Activated B cell treated with CpG ODN at 0.5 μM for 24 hours (primary cell): ENCODE results near the gene YEATS2. TPM values are rescaled to one million over a fixed set of nuclear protein-coding genes. Genes with fewer than 3 reads are reported as not detected.

Source experiments
- ATAC-seq: fragments of 200-7000 bp; cut with Tn5 transposase; one replicate; pipeline ENCODE4 v1.10.0; 2021; ENCODE audit warnings: low read depth, mild to moderate bottlenecking, moderate library complexity
- CTCF ChIA-PET: fragments of 350-600 bp; sonication (Branson Sonifier 250); formaldehyde crosslinking; loops from one replicate; lab custom pipeline; 2021; ENCODE audit warnings: antibody characterized with exemption; lab: Charles Lee
- POLR2A ChIA-PET: fragments of 350-600 bp; sonication (Branson Sonifier 250); formaldehyde crosslinking; loops from one replicate; lab custom pipeline; 2021; ENCODE audit warnings: antibody characterized with exemption; lab: Charles Lee
- DNase-seq: peaks from one replicate; pipeline ENCODE4 v3.0.0; 2022
- H3K27ac Mint-ChIP-seq: one replicate; pipeline ENCODE4 v1.8.0; 2020; ENCODE audit warnings: mixed read lengths
- H3K27me3 Mint-ChIP-seq: one replicate; pipeline ENCODE4 v1.8.0; 2021; ENCODE audit warnings: mixed read lengths
- H3K36me3 Mint-ChIP-seq: one replicate; pipeline ENCODE4 v1.8.0; 2021; ENCODE audit warnings: low read depth, mixed read lengths
- H3K4me1 Mint-ChIP-seq: one replicate; pipeline ENCODE4 v1.8.0; 2021; ENCODE audit warnings: mixed read lengths
- H3K4me3 Mint-ChIP-seq: one replicate; pipeline ENCODE4 v1.8.0; 2020; ENCODE audit warnings: mild to moderate bottlenecking, mixed read lengths
- H3K9me3 Mint-ChIP-seq: one replicate; pipeline ENCODE4 v1.8.0; 2020; ENCODE audit warnings: mixed read lengths
- intact Hi-C: fragments of 100-400 bp; cut with micrococcal nuclease; formaldehyde crosslinking; loops from one replicate; pipeline ENCODE4 v1.15.1; 2024
- total RNA-seq: library from RNA; stranded (reverse); gene quantifications from 2 replicates; pipeline ENCODE4 v1.2.3, GENCODE V29; 2022
- TF ChIP-seq, protein P1 (sequence below): fragments of 200-600 bp; IDR thresholded peaks from one replicate; pipeline ENCODE4 v1.8.0; 2022; ENCODE audit warnings: antibody characterized with exemption, mild to moderate bottlenecking

YEATS2 gene
- 24.0 and 26.2 TPM in 2 replicates for total RNA-seq

DNA sequence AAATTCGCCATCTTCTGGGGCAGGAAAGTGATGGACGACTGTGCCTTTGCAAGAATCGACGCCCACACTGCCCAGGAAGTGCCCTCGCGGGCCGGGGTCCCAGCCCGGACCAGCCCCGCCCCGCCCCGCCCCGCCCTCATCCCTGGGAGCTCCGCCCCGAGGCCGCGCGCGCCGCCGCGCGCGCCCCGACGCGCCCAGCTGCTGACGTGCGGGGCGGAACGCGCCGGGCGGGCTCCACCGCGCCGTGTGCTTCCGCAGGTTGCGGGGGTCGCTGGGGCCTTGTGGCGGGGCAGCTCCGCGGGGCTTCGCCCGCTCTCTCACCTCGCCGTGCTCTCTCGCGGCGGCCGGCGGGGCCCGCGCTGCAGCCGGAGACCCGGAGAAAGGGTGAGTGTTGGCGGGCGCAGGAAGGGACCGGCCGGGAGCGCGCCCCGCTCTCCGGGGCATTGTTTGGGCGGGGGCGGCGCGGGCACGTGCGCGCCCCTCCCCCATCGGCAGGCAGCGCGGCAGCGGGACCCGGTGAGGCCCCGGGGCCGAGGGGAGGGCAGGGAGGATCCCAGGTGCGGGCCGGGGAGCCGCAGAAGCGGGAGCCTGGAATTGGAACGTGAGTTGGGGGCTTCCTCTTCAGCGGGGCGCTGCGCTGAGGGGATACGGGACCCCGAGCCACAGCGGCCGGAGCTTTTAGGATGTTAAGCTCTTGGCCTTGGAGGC, at the start of gene YEATS2:
Gene YEATS2 (plus strand): TSS at position 188 of the 708 bp plus-strand sequence. CDS start 17,366 bp downstream, outside the sequence.
- Mint-ChIP-seq H3K4me1 (peaks cover 32% of the 10 kb centered on the region), H3K4me3 (peak within 1 kb of the TSS; percentile 91), H3K27ac (peak within 1 kb of the TSS; percentile 86), H3K27me3 (no peaks in the 10 kb centered on the region), H3K36me3 (peaks cover 4% of the 10 kb centered on the region), H3K9me3 (no peaks in the 10 kb centered on the region)
- POLR2A ChIA-PET, result interaction anchor here (0.5 to 2.1 kb wide), 12 partner anchors 9 to 287 kb away, joined by 3 to 39 read pairs (median 3); partner anchors contain the start of genes KLHL24 and PARL
- TF ChIP-seq, protein P1, sequence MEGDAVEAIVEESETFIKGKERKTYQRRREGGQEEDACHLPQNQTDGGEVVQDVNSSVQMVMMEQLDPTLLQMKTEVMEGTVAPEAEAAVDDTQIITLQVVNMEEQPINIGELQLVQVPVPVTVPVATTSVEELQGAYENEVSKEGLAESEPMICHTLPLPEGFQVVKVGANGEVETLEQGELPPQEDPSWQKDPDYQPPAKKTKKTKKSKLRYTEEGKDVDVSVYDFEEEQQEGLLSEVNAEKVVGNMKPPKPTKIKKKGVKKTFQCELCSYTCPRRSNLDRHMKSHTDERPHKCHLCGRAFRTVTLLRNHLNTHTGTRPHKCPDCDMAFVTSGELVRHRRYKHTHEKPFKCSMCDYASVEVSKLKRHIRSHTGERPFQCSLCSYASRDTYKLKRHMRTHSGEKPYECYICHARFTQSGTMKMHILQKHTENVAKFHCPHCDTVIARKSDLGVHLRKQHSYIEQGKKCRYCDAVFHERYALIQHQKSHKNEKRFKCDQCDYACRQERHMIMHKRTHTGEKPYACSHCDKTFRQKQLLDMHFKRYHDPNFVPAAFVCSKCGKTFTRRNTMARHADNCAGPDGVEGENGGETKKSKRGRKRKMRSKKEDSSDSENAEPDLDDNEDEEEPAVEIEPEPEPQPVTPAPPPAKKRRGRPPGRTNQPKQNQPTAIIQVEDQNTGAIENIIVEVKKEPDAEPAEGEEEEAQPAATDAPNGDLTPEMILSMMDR, result no peak
- peak; percentile 77 for DNase-seq
- CTCF ChIA-PET, result interaction anchor here (0.9 kb wide), 1 partner anchor 69 kb away, joined by 4 read pairs; no protein-coding TSS in a partner anchor
- intact Hi-C loops, result loop anchor here (1.0 to 5.0 kb wide), 3 partner anchors 61 to 142 kb away; partner anchors contain the start of gene KLHL6
- ATAC-seq, result peak; percentile 89

DNA sequence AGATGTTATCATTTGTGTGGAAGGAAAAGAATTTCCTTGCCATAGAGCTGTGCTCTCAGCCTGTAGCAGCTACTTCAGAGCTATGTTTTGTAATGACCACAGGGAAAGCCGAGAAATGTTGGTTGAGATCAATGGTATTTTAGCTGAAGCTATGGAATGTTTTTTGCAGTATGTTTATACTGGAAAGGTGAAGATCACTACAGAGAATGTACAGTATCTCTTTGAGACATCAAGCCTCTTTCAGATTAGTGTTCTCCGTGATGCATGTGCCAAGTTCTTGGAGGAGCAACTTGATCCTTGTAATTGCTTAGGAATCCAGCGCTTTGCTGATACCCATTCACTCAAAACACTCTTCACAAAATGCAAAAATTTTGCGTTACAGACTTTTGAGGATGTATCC, 47.0 kb upstream of the YEATS2 start:
- ATAC-seq (no peak), DNase-seq (no peak)
- no peak overlapping the region for H3K27ac Mint-ChIP-seq
- H3K9me3 Mint-ChIP-seq, result peaks cover 24% of the 10 kb centered on the region
- no peak overlapping the region for H3K4me3 Mint-ChIP-seq
- CTCF ChIA-PET, result no interaction called here
- peaks cover 72% of the 10 kb centered on the region for H3K36me3 Mint-ChIP-seq
- POLR2A ChIA-PET, result interaction anchor here (1.4 kb wide), 1 partner anchor 13 kb away, joined by 5 read pairs; no protein-coding TSS in a partner anchor
- H3K4me1 Mint-ChIP-seq, result no peaks in the 10 kb centered on the region
- intact Hi-C loops, result no loop called here
- TF ChIP-seq, protein P1, result no peak
- no peaks in the 10 kb centered on the region for H3K27me3 Mint-ChIP-seq

DNA sequence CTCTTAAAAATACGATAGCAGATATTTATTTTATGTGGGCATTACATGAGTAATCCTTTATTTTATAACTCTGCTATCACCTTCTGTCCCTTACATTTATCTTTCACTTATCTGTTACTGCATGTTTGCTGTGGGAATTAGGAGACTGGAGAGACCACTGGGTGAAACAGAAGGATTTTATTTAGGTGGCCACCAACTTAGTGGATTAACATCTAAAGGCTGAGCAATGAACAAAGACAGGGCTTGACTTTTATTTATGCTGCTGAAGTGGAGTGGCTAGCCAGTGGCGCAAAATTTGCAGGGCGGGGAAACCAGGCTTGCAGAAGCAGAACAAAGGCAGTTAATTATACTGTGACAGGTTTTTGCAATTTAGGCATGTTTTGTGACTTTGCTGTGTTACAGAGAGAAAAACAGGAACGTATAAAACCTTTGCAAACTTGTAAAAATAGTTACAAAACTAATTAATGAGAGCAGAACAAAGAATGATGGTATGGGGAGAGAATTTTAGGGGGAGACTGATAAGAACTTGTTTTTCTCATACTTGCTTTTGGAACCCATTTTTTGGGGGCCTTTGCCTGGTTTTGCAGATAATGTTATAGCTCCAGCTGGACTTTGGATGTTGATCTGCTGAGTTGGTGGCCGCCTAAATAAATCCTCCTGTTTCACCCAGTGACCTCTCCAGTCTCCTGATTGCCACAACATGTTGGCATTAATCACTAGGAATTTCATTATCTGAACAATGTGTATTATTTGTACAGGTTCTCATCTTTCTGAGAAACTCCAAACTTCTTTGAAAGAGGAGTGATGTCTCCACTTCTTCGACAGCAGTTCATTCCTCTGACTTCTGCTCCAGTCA, 44.2 kb upstream of the YEATS2 start:
- H3K27me3 Mint-ChIP-seq, result no peaks in the 10 kb centered on the region
- H3K9me3 Mint-ChIP-seq, result peaks cover 28% of the 10 kb centered on the region
- H3K27ac Mint-ChIP-seq, result no peak overlapping the region
- CTCF ChIA-PET, result no interaction called here
- H3K4me1 Mint-ChIP-seq, result no peaks in the 10 kb centered on the region
- no peak overlapping the region for H3K4me3 Mint-ChIP-seq
- POLR2A ChIA-PET, result no interaction called here
- DNase-seq (no peak), ATAC-seq (no peak)
- intact Hi-C loops, result no loop called here
- TF ChIP-seq, protein P1, result no peak
- H3K36me3 Mint-ChIP-seq, result peaks cover 69% of the 10 kb centered on the region

DNA sequence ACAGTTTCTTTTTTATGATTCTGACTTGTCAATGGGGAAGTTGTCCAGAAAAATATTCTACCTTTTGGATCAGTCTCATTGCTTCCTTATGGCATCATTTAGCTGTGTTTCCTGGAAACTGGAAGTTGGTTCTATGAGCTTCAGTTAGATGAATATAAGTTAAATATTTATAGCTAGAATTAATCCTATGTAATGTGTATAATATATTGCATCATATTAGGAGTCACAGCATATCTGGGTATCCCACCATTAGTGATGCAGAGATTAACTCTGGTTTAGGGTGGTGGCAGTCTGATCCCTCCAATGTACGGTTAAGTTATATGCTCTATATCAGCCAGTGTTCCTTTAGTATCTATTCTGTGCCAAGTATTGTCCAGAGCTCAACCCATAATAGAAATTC, 42.9 kb upstream of the YEATS2 start:
- H3K4me1 Mint-ChIP-seq, result peaks cover 2% of the 10 kb centered on the region
- H3K27me3 Mint-ChIP-seq, result no peaks in the 10 kb centered on the region
- CTCF ChIA-PET, result interaction anchor here (0.6 kb wide), 1 partner anchor 537 kb away, joined by 4 read pairs; no protein-coding TSS in a partner anchor
- H3K36me3 Mint-ChIP-seq, result peaks cover 70% of the 10 kb centered on the region
- ATAC-seq (no peak), DNase-seq (no peak)
- POLR2A ChIA-PET, result no interaction called here
- no peak overlapping the region for H3K4me3 Mint-ChIP-seq
- H3K9me3 Mint-ChIP-seq, result peaks cover 25% of the 10 kb centered on the region
- intact Hi-C loops, result no loop called here
- TF ChIP-seq, protein P1, result no peak
- no peak overlapping the region for H3K27ac Mint-ChIP-seq
